ENCODE data around the gene HSD17B12. TPM values are rescaled to one million over a fixed set of nuclear protein-coding genes. Genes with fewer than 3 reads are reported as not detected.

Gene HSD17B12
- total RNA-seq, 1 donor from 2014 or later = 99.8 TPM

DNA sequence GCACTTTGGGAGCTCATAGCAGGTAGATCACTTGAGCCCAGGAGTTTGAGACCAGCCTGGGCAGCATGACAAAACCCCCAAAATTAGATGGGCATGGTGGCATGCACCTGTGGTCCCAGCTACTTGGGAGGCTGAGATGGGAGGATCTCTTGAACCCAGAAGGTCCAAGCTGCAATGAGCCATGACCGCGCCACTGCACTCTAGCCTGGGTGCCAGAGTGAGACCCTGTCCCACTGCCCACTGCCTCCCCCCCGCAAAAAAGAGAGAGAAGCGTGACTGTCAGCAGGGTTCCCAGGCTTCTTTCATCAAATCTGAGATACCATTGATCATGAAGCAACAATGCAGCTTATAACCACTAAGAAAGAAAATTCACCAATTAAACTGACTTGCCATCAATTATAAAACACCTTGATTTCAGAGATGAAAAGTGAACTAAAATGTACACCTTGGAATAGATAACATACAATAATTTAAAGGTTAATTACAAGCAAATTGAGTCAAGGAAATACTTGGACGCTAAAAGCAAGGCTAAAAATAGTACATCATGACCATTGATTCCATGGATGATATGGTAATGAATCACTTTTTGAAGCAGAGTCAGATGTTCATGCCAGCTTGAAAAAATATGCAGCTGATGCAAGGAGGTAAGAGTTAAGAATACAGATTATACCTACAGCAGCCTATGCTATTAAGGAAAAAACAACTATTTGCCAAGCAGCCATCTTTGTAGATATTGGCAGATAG, 109.3 kb downstream of the HSD17B12 start:
- TF ChIP-seq, protein P1, sequence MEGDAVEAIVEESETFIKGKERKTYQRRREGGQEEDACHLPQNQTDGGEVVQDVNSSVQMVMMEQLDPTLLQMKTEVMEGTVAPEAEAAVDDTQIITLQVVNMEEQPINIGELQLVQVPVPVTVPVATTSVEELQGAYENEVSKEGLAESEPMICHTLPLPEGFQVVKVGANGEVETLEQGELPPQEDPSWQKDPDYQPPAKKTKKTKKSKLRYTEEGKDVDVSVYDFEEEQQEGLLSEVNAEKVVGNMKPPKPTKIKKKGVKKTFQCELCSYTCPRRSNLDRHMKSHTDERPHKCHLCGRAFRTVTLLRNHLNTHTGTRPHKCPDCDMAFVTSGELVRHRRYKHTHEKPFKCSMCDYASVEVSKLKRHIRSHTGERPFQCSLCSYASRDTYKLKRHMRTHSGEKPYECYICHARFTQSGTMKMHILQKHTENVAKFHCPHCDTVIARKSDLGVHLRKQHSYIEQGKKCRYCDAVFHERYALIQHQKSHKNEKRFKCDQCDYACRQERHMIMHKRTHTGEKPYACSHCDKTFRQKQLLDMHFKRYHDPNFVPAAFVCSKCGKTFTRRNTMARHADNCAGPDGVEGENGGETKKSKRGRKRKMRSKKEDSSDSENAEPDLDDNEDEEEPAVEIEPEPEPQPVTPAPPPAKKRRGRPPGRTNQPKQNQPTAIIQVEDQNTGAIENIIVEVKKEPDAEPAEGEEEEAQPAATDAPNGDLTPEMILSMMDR (IDR thresholded peaks at IDR 0.05) = no peak
- Histone ChIP-seq H3K36me3 (no peaks in the 10 kb centered on the region), H3K27ac (no peak overlapping the region), H3K4me3 (no peak overlapping the region), H3K4me1 (no peaks in the 10 kb centered on the region), H3K9me3 (no peaks in the 10 kb centered on the region), H3K27me3 (no peaks in the 10 kb centered on the region)
- DNase-seq (no peak), ATAC-seq (no peak)
- intact Hi-C loops (cut with DNase I) = no loop called here

- Histone ChIP-seq H3K4me1 (no peaks in the 10 kb centered on the region), H3K36me3 (no peaks in the 10 kb centered on the region), H3K4me3 (no peak overlapping the region), H3K9me3 (no peaks in the 10 kb centered on the region), H3K27me3 (no peaks in the 10 kb centered on the region), H3K27ac (no peak overlapping the region)
- intact Hi-C loops (cut with DNase I) = no loop called here
- TF ChIP-seq, protein P1 (IDR thresholded peaks at IDR 0.05) = no peak
- DNase-seq (no peak), ATAC-seq (no peak)
Measured at GRCh38 chr11:43790444-43790794, 109.9 kb downstream of the HSD17B12 start.

DNA sequence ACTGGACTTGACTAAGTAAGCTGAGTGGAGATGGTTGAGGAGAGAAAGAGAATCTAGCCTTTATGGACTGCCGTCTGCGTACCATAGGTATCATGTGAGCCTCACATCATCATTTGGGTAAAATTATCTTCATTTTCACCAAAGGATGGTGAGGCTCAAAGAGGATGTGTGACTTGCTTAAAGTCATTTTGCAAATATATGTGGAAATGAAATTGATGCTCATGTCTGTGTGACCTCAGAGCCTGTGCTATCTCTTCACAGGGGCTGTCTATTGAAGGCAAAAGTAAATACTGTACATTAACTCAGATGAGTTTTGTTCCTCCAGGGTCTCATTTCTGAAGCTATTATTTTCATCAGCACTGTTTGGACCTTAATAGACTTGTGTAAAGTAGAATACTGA, 116.8 kb downstream of the HSD17B12 start:
- H3K27me3 ChIP-seq = no peaks in the 10 kb centered on the region
- H3K27ac ChIP-seq = no peak overlapping the region
- TF ChIP-seq, protein P1 (IDR thresholded peaks at IDR 0.05) = no peak
- intact Hi-C loops (cut with DNase I) = no loop called here
- no peaks in the 10 kb centered on the region for H3K9me3 ChIP-seq
- ATAC-seq (no peak), DNase-seq (no peak)
- no peaks in the 10 kb centered on the region for H3K4me1 ChIP-seq
- peaks cover 20% of the 10 kb centered on the region for H3K36me3 ChIP-seq
- H3K4me3 ChIP-seq = no peak overlapping the region

GRCh38 chr11:43797866-43798265, 117.3 kb downstream of the HSD17B12 start:
- H3K4me1 ChIP-seq = no peaks in the 10 kb centered on the region
- no peak overlapping the region for H3K4me3 ChIP-seq
- H3K27ac ChIP-seq = no peak overlapping the region
- no peak for ATAC-seq
- TF ChIP-seq, protein P1 (IDR thresholded peaks at IDR 0.05) = no peak
- no peaks in the 10 kb centered on the region for H3K27me3 ChIP-seq
- intact Hi-C loops (cut with DNase I) = no loop called here
- DNase-seq = no peak
- no peaks in the 10 kb centered on the region for H3K9me3 ChIP-seq
- peaks cover 20% of the 10 kb centered on the region for H3K36me3 ChIP-seq

DNA sequence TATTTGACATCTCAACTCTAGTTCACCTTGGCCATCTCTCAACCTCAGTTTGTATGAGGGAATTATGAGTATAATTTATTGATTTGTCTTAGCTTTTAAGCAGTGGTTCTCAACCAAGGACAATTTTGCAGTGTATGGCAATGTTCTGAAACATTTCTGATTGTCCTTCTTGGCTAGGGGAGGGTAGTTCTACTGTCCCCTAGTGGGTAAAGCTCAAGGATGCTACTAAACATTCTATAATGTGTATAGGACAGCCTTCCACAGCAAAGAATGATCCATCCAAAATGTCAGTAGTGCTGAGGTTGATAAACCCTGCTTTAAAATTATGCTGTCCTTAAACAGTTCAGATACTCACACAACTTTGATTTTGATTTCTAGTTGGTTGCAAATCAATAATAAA, 122.0 kb downstream of the HSD17B12 start:
- no peaks in the 10 kb centered on the region for H3K9me3 ChIP-seq
- H3K27ac ChIP-seq = no peak overlapping the region
- no peak overlapping the region for H3K4me3 ChIP-seq
- H3K4me1 ChIP-seq = no peaks in the 10 kb centered on the region
- no peak for DNase-seq
- H3K27me3 ChIP-seq = no peaks in the 10 kb centered on the region
- TF ChIP-seq, protein P1 (IDR thresholded peaks at IDR 0.05) = no peak
- no peak for ATAC-seq
- H3K36me3 ChIP-seq = peaks cover 26% of the 10 kb centered on the region
- intact Hi-C loops (cut with DNase I) = no loop called here

DNA sequence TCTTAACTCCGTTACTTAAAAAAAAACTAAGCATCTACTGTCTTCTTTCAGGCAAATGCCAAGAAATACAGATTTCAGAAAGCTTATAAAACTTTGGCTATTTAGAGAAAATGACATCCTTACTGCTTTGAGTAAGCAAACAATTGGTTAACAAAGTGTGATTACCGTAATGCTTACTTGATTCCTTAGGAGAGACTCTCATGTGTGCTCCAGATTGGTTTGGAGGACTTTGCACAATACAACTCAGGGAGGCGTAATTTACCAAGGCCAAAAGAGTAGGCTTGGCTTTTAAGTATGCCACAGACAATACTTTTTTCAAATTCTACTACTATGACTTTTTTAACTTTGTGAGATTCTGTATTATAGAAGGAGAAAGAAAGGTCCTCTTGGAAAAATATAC, 123.2 kb downstream of the HSD17B12 start:
- ATAC-seq (peak; percentile 83), DNase-seq (no peak)
- Histone ChIP-seq H3K27me3 (no peaks in the 10 kb centered on the region), H3K4me1 (no peaks in the 10 kb centered on the region), H3K4me3 (no peak overlapping the region), H3K36me3 (peaks cover 18% of the 10 kb centered on the region), H3K9me3 (no peaks in the 10 kb centered on the region), H3K27ac (no peak overlapping the region)
- intact Hi-C loops (cut with DNase I) = no loop called here
- TF ChIP-seq, protein P1 (IDR thresholded peaks at IDR 0.05) = no peak

Measured in upper lobe of right lung (tissue), 1 donor.